Mucosa of descending colon (tissue), 3 donors: ENCODE results near the gene FLNB. TPM values are rescaled to one million over a fixed set of nuclear protein-coding genes. Genes with fewer than 3 reads are reported as not detected.

Experiments
- ATAC-seq: fragments of 200-7000 bp; cut with Tn5 transposase; one replicate; pipeline ENCODE4 v1.9.1; 2020; ENCODE audit warnings: mild to moderate bottlenecking, moderate library complexity
- DNase-seq, 3 donors: peaks; one replicate each; pipeline ENCODE4 v3.0.0-alpha.2; 2020
- H3K36me3 ChIP-seq: fragments of 200-600 bp; one replicate; pipeline ENCODE4 v1.8.0; 2021; ENCODE audit warnings: low read depth, mild to moderate bottlenecking
- H3K4me1 ChIP-seq: fragments of 200-600 bp; one replicate; pipeline ENCODE4 v1.8.0; 2021; ENCODE audit warnings: low read depth, mild to moderate bottlenecking
- H3K4me3 ChIP-seq: fragments of 200-600 bp; one replicate; pipeline ENCODE4 v1.8.0; 2021; ENCODE audit warnings: mild to moderate bottlenecking
- H3K9me3 ChIP-seq: fragments of 200-600 bp; one replicate; pipeline ENCODE4 v1.8.0; 2021; ENCODE audit warnings: mild to moderate bottlenecking
- CTCF ChIP-seq: fragments of 200-600 bp; IDR thresholded peaks from one replicate; pipeline ENCODE4 v1.8.0; 2022; ENCODE audit warnings: antibody characterized with exemption, mild to moderate bottlenecking
- intact Hi-C, 2 donors: fragments of 100-400 bp; cut with DNase I in 1 of 2; cut with micrococcal nuclease in 1 of 2; formaldehyde crosslinking; loops; one replicate each; pipeline versions ENCODE4 v1.11.0 to v1.11.1; 2022; cut with DNase I, micrococcal nuclease
- total RNA-seq, 3 donors: library from RNA; stranded (reverse); fragmentation: NEBNext Ultra II Directional in 2 of 3; extraction: Animal tissue kit (Norgen Biotek cat#: 25700) in 2 of 3; gene quantifications; one replicate each; pipeline versions ENCODE4 v1.2.1 to v1.2.4, GENCODE V29; 2021 to 2023
- donor health status: DM: no; HTN: no; CAD: no; lungs with moderate emphysema.
- donor health status: DM: no; HTN: no; CAD: no.
- donor health status: DM: no; HTN: yes; CAD: no.

The FLNB gene
- total RNA-seq, 3 donors from 2014 or later: 256 to 555 (median 357) TPM

- no peak for TF ChIP-seq CTCF
- DNase-seq (no peak), ATAC-seq (peak; percentile 49)
- peaks cover 2% of the 10 kb centered on the region for H3K4me1 ChIP-seq
- no peaks in the 10 kb centered on the region for H3K36me3 ChIP-seq
- no peak overlapping the region for H3K4me3 ChIP-seq
- H3K9me3 ChIP-seq: no peaks in the 10 kb centered on the region
- intact Hi-C loops: no loop called here
Measured at GRCh38 chr3:58071480-58071971, 63.3 kb downstream of the FLNB start.

GRCh38 chr3:58072052-58072762 lies 64.0 kb downstream of the FLNB start:
- Histone ChIP-seq H3K4me1 (peaks cover 2% of the 10 kb centered on the region), H3K36me3 (no peaks in the 10 kb centered on the region), H3K4me3 (no peak overlapping the region), H3K9me3 (no peaks in the 10 kb centered on the region)
- intact Hi-C loops: no loop called here
- TF ChIP-seq CTCF: no peak
- ATAC-seq (peak; percentile 20), DNase-seq (no peak)

GRCh38 chr3:58072763-58073130 lies 64.5 kb downstream of the FLNB start:
- no peak for ATAC-seq
- H3K4me3 ChIP-seq: no peak overlapping the region
- intact Hi-C loops: no loop called here

GRCh38 chr3:58073301-58074108 lies 65.3 kb downstream of the FLNB start:
- Histone ChIP-seq H3K36me3 (no peaks in the 10 kb centered on the region), H3K9me3 (no peaks in the 10 kb centered on the region), H3K4me3 (no peak overlapping the region), H3K4me1 (peaks cover 2% of the 10 kb centered on the region)
- TF ChIP-seq CTCF: no peak
- DNase-seq (no peak), ATAC-seq (no peak)
- intact Hi-C loops: no loop called here

More at GRCh38 chr3:58072763-58073130, 64.5 kb downstream of the FLNB start:
- TF ChIP-seq CTCF: no peak
- Histone ChIP-seq H3K4me1 (peaks cover 2% of the 10 kb centered on the region), H3K36me3 (no peaks in the 10 kb centered on the region), H3K9me3 (no peaks in the 10 kb centered on the region)
- DNase-seq: no peak

- H3K4me3 ChIP-seq: no peak overlapping the region
- intact Hi-C loops: no loop called here
- DNase-seq (no peak), ATAC-seq (no peak)
- peaks cover 2% of the 10 kb centered on the region for H3K4me1 ChIP-seq
- no peak for TF ChIP-seq CTCF
- peaks cover 3% of the 10 kb centered on the region for H3K36me3 ChIP-seq
- H3K9me3 ChIP-seq: no peaks in the 10 kb centered on the region
Measured at GRCh38 chr3:58074116-58074715, 66.0 kb downstream of the FLNB start.
